ENCODE data around the gene ELK3. TPM values are rescaled to one million over a fixed set of nuclear protein-coding genes. Genes with fewer than 3 reads are reported as not detected.

Gene ELK3
- total and polyA plus RNA-seq, 2 of the 13 experiments (the other 11 are each of a cell fraction or from before 2014, with no cell fraction given) = 2.9 to 3.2 TPM

DNA sequence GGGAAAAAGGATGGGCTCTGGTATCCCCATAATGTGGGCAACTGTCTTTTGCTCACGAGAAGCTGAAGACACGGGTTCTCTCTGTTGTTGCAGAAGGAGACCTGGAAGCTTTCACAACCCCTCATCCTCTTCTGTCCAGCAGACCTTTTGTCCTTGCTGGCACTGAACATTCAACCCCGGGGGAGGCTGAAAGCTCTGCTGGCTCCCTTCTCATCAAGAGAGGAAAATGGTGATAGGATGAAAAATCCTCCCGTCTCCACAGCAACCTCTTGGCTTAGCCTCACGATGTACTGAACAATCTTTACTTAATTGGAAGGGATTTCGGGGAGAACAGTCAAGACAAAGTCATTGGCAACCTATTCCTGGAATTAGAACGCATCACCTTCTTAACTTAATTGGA lies 39.0 kb downstream of the ELK3 start (continued):
- TF ChIP-seq NFE2L2 (IDR thresholded peaks at IDR 0.05; ENCODE audit: low read length) (no peak), MBNL3 (CRISPR knock-in tag; conservative IDR thresholded peaks at IDR 0.05) (no peak)

DNA sequence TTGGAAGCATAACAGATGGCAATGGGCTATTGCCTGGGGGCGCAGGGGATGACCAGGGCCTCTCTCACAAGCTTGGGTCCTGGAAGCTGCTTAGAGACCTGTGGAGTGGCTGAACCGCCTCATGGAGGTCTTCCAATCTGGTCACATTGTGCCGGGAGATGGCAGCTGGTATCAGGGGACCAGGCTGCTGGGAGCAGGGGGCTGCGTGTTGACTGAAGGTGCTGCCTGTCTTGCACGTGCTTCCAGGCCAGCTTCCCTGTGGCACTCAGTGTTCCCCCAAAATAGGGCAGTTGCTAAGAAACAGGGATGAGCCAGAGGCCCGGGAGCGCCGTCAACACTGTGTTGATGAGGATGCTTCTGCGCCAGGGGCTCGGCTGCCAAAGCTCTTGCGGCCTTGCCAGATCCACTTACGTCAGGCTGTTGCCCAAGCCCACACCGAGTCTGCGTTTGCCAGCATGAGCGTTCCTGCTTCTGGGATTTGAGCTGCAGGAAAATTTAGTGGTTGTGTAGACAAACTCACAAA lies 39.8 kb downstream of the ELK3 start:
- H3K9me3 ChIP-seq (ENCODE audit: low read length) = no peaks in the 10 kb centered on the region
- POLR2A ChIA-PET = no interaction called here
- no TSS peak for BruUV-seq (replicated peaks)
- ATAC-seq (no peak), DNase-seq (ENCODE audit: low spot score) (no peak), FAIRE-seq (no peak)
- no peak overlapping the region for H3K4me3 ChIP-seq (replicated peaks in 1 of 3; ENCODE audit: insufficient read depth in 1 of 3, low read depth in 2 of 3, low read length in 3 of 3)
- no peaks in the 10 kb centered on the region for H4K20me1 ChIP-seq (ENCODE audit: insufficient read depth, low read length)
- intact Hi-C loops (cut with micrococcal nuclease; ENCODE audit: unreplicated experiment) = no loop called here
- WGBS (ENCODE audit: low lambda C conversion rate) = 90% methylated on average over 8 of the region's 15 CpGs
- H3K27me3 ChIP-seq (ENCODE audit: control insufficient read depth in 1 of 2, insufficient read depth in 2 of 2, low read length in 2 of 2) = no peaks in the 10 kb centered on the region
- no peak overlapping the region for H3K9ac ChIP-seq (ENCODE audit: insufficient read depth, low read depth, low read length)
- H3K4me2 ChIP-seq (ENCODE audit: low read depth, low read length) = no peak overlapping the region
- in situ Hi-C loops (cut with HindIII; ENCODE audit: extremely low pct_ligation_motif_present, low pct_unique_long_range_greater_than_20kb) = no loop called here
- H2AFZ ChIP-seq (ENCODE audit: low read length) = no peak overlapping the region
- H3K79me2 ChIP-seq (ENCODE audit: insufficient read depth, low read length) = no peaks in the 10 kb centered on the region
- H3K36me3 ChIP-seq (replicated peaks in 1 of 2; ENCODE audit: control insufficient read depth in 1 of 2, insufficient read depth in 2 of 2, low read length in 2 of 2) = no peaks in the 10 kb centered on the region
- H3K4me1 ChIP-seq (ENCODE audit: insufficient read depth, low read length) = peaks cover 7% of the 10 kb centered on the region
- no peak overlapping the region for H3K27ac ChIP-seq (ENCODE audit: extremely low read length, insufficient read depth, low read length)
- CTCF ChIA-PET (ENCODE audit: low intra/inter-chr PET ratio, low total read pairs) = no interaction called here
- TF ChIP-seq ELF1 (CRISPR knock-in tag; IDR thresholded peaks at IDR 0.05) (no peak), ZNF605 (CRISPR knock-in tag; IDR thresholded peaks at IDR 0.05) (no peak), RFXAP (CRISPR knock-in tag; IDR thresholded peaks at IDR 0.05; ENCODE audit: borderline replicate concordance) (no peak), NCOR1 (IDR thresholded peaks at IDR 0.05; ENCODE audit: borderline replicate concordance, low read length) (no peak), ZC3H13 (CRISPR knock-in tag; IDR thresholded peaks at IDR 0.05) (no peak), ZNF160 (CRISPR knock-in tag; IDR thresholded peaks at IDR 0.05) (no peak), ZNF766 (CRISPR knock-in tag; IDR thresholded peaks at IDR 0.05; ENCODE audit: borderline replicate concordance) (no peak)
- TF ChIP-seq, protein P1, sequence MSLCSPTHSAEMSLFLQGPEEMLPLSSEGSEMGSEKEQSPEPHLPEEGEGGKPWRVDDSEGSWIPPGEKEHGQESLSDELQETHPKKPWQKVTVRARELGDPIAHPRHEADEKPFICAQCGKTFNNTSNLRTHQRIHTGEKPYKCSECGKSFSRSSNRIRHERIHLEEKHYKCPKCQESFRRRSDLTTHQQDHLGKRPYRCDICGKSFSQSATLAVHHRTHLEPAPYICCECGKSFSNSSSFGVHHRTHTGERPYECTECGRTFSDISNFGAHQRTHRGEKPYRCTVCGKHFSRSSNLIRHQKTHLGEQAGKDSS (CRISPR knock-in tag; IDR thresholded peaks at IDR 0.05; ENCODE audit: borderline replicate concordance, low read depth) = no peak
- TF ChIP-seq, protein P2, sequence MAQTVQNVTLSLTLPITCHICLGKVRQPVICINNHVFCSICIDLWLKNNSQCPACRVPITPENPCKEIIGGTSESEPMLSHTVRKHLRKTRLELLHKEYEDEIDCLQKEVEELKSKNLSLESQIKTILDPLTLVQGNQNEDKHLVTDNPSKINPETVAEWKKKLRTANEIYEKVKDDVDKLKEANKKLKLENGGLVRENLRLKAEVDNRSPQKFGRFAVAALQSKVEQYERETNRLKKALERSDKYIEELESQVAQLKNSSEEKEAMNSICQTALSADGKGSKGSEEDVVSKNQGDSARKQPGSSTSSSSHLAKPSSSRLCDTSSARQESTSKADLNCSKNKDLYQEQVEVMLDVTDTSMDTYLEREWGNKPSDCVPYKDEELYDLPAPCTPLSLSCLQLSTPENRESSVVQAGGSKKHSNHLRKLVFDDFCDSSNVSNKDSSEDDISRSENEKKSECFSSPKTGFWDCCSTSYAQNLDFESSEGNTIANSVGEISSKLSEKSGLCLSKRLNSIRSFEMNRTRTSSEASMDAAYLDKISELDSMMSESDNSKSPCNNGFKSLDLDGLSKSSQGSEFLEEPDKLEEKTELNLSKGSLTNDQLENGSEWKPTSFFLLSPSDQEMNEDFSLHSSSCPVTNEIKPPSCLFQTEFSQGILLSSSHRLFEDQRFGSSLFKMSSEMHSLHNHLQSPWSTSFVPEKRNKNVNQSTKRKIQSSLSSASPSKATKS (CRISPR knock-in tag; IDR thresholded peaks at IDR 0.05) = no peak
- TF ChIP-seq, protein P3, sequence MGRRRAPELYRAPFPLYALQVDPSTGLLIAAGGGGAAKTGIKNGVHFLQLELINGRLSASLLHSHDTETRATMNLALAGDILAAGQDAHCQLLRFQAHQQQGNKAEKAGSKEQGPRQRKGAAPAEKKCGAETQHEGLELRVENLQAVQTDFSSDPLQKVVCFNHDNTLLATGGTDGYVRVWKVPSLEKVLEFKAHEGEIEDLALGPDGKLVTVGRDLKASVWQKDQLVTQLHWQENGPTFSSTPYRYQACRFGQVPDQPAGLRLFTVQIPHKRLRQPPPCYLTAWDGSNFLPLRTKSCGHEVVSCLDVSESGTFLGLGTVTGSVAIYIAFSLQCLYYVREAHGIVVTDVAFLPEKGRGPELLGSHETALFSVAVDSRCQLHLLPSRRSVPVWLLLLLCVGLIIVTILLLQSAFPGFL (CRISPR knock-in tag; IDR thresholded peaks at IDR 0.05) = no peak
- TF ChIP-seq, protein P4, sequence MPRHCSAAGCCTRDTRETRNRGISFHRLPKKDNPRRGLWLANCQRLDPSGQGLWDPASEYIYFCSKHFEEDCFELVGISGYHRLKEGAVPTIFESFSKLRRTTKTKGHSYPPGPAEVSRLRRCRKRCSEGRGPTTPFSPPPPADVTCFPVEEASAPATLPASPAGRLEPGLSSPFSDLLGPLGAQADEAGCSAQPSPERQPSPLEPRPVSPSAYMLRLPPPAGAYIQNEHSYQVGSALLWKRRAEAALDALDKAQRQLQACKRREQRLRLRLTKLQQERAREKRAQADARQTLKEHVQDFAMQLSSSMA (CRISPR knock-in tag; IDR thresholded peaks at IDR 0.05) = no peak
- TF ChIP-seq, protein P5, sequence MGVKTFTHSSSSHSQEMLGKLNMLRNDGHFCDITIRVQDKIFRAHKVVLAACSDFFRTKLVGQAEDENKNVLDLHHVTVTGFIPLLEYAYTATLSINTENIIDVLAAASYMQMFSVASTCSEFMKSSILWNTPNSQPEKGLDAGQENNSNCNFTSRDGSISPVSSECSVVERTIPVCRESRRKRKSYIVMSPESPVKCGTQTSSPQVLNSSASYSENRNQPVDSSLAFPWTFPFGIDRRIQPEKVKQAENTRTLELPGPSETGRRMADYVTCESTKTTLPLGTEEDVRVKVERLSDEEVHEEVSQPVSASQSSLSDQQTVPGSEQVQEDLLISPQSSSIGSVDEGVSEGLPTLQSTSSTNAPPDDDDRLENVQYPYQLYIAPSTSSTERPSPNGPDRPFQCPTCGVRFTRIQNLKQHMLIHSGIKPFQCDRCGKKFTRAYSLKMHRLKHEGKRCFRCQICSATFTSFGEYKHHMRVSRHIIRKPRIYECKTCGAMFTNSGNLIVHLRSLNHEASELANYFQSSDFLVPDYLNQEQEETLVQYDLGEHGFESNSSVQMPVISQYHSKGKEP (CRISPR knock-in tag; IDR thresholded peaks at IDR 0.05) = no peak

Measured in HepG2 (cell line).